GM19023 (cell line): ENCODE data around the gene EYA2.

Source experiments
- ATAC-seq: cut with Tn5 transposase; IDR thresholded peaks from one replicate; pipeline ENCODE4 v1.9.1; 2021; ENCODE audit warnings: mild to moderate bottlenecking, moderate library complexity; ENCODE audit not compliant: unreplicated experiment

Gene EYA2

GRCh38 chr20:47216819-47217410 lies 322.3 kb downstream of the EYA2 start:
- no peak for ATAC-seq

GRCh38 chr20:47217482-47218446 lies 323.1 kb downstream of the EYA2 start:
- ATAC-seq, result no peak

- ATAC-seq, result no peak
Observed at GRCh38 chr20:47220161-47220582, 325.5 kb downstream of the EYA2 start.

- ATAC-seq, result no peak
Observed at GRCh38 chr20:47221036-47221625, 326.5 kb downstream of the EYA2 start.

- ATAC-seq, result no peak
Observed at GRCh38 chr20:47222468-47223119, 328.0 kb downstream of the EYA2 start.

GRCh38 chr20:47223896-47224295 lies 329.3 kb downstream of the EYA2 start:
- ATAC-seq, result no peak

- ATAC-seq, result no peak
Observed at GRCh38 chr20:47224300-47224791, 329.7 kb downstream of the EYA2 start.

- no peak for ATAC-seq
Observed at GRCh38 chr20:47224857-47225256, 330.2 kb downstream of the EYA2 start.

GRCh38 chr20:47225458-47225857 lies 330.8 kb downstream of the EYA2 start:
- no peak for ATAC-seq

- no peak for ATAC-seq
Observed at GRCh38 chr20:47227119-47227518, 332.5 kb downstream of the EYA2 start.

GRCh38 chr20:47227576-47227975 lies 332.9 kb downstream of the EYA2 start:
- no peak for ATAC-seq

GRCh38 chr20:47228654-47229053 lies 334.0 kb downstream of the EYA2 start:
- no peak for ATAC-seq

- ATAC-seq, result no peak
Observed at GRCh38 chr20:47230811-47231256, 336.2 kb downstream of the EYA2 start.

GRCh38 chr20:47231382-47232039 lies 336.9 kb downstream of the EYA2 start:
- no peak for ATAC-seq

GRCh38 chr20:47232518-47232917 lies 337.9 kb downstream of the EYA2 start:
- ATAC-seq, result no peak

- ATAC-seq, result no peak
Observed at GRCh38 chr20:47233333-47234188, 338.9 kb downstream of the EYA2 start.

- ATAC-seq, result no peak
Observed at GRCh38 chr20:47235111-47235510, 340.5 kb downstream of the EYA2 start.

- ATAC-seq, result no peak
Observed at GRCh38 chr20:47235853-47236638, 341.4 kb downstream of the EYA2 start.

- ATAC-seq, result no peak
Observed at GRCh38 chr20:47236639-47236900, 341.9 kb downstream of the EYA2 start.
